ENCODE results near the gene ZDHHC11B.
"Not testable (repeated sequence)": the region's sequence is repeated elsewhere in the genome, so short reads cannot be mapped to it uniquely, and the experiment has no call there.

- TF ChIP-seq CTCF (IDR thresholded peaks at IDR 0.05; ENCODE audit: low read depth, low read length); EZH2phosphoT487 (IDR thresholded peaks at IDR 0.05; ENCODE audit: low read depth): not testable (repeated sequence)
These were observed 29.0 kb upstream of the ZDHHC11B start for GRCh38 chr5:813575-813974.

All from OCI-LY3 (cell line).